HepG2 (cell line): Measurements from ENCODE around the gene RASAL1. TPM values are rescaled to one million over a fixed set of nuclear protein-coding genes. Genes with fewer than 3 reads are reported as not detected.

Experiments used
- ARNT2 ChIP-seq: sonication (generic); formaldehyde crosslinking; IDR thresholded peaks from 2 replicates; pipeline ENCODE4 v1.8.0; 2022; ENCODE audit warnings: mild to moderate bottlenecking, low read depth, missing genetic modification reagents, moderate library complexity
- CCDC6 ChIP-seq: sonication (generic); formaldehyde crosslinking; IDR thresholded peaks from 2 replicates; pipeline ENCODE4 v1.8.1; 2022; ENCODE audit warnings: mild to moderate bottlenecking, missing genetic modification reagents, moderate library complexity
- EED ChIP-seq: sonication (generic); formaldehyde crosslinking; IDR thresholded peaks from 2 replicates; pipeline ENCODE4 v1.5.0; 2020; ENCODE audit warnings: mild to moderate bottlenecking, missing genetic modification reagents
- HOXA5 ChIP-seq: sonication (generic); formaldehyde crosslinking; IDR thresholded peaks from 2 replicates; pipeline ENCODE4 v1.4.0; 2020; ENCODE audit warnings: missing genetic modification reagents
- NR2F6 ChIP-seq, 2 experiments: IDR thresholded peaks; 2 replicates each; pipeline ENCODE4 v1.6.1; 2016; ENCODE audit warnings: antibody characterized with exemption in 1 of 2, mild to moderate bottlenecking in 1 of 2
- PAX8 ChIP-seq: sonication (generic); formaldehyde crosslinking; IDR thresholded peaks from 2 replicates; pipeline ENCODE4 v1.8.0; 2022; ENCODE audit warnings: mild to moderate bottlenecking, missing genetic modification reagents, borderline replicate concordance
- RXRB ChIP-seq: IDR thresholded peaks from 2 replicates; pipeline ENCODE4 v1.6.1; 2016; ENCODE audit warnings: borderline replicate concordance, missing genetic modification reagents, missing compliant biosample characterization
- SALL1 ChIP-seq: sonication (generic); formaldehyde crosslinking; IDR thresholded peaks from 2 replicates; pipeline ENCODE4 v1.8.0; 2022; ENCODE audit warnings: mild to moderate bottlenecking, missing genetic modification reagents
- ZNF335 ChIP-seq: sonication (generic); formaldehyde crosslinking; IDR thresholded peaks from 2 replicates; pipeline ENCODE4 v1.4.0; 2020; ENCODE audit warnings: missing genetic modification reagents
- ZNF713 ChIP-seq: sonication (generic); formaldehyde crosslinking; IDR thresholded peaks from 2 replicates; pipeline ENCODE4 v1.4.0; 2020; ENCODE audit warnings: mild to moderate bottlenecking, missing genetic modification reagents
- ZNF776 ChIP-seq: sonication (generic); formaldehyde crosslinking; IDR thresholded peaks from 2 replicates; pipeline ENCODE4 v1.4.0; 2020; ENCODE audit warnings: mild to moderate bottlenecking, missing genetic modification reagents
- ZSCAN25 ChIP-seq: sonication (generic); formaldehyde crosslinking; IDR thresholded peaks from 2 replicates; pipeline ENCODE4 v1.8.0; 2022; ENCODE audit warnings: mild to moderate bottlenecking, missing genetic modification reagents
- polyA plus RNA-seq, 8 experiments: library from polyadenylated mRNA; depleted of rRNA in 3 of 8; stranded (reverse) in 7 of 8; unstranded in 1 of 8; fragments of >200 nt; fragmentation: Illumina TruSeq in 4 of 8; extraction: Trizol in 4 of 8; gene quantifications; 2 replicates each; pipeline versions ENCODE4 v1.2.1 to v1.2.3, GENCODE V29; 2011 to 2016; ENCODE audit warnings: low read depth in 4 of 8, missing spikeins in 1 of 8, mixed read lengths in 1 of 8; ENCODE audit not compliant: insufficient read depth in 1 of 8
- total RNA-seq, 5 experiments: library from RNA; depleted of rRNA; stranded (reverse); fragments of >200 nt; fragmentation: Illumina TruSeq; extraction: Trizol; gene quantifications; 2 replicates each; pipeline ENCODE4 v1.2.3, GENCODE V29; 2016; ENCODE audit warnings: low read depth in 1 of 5
- TF ChIP-seq, protein P1 (sequence below): IDR thresholded peaks from 2 replicates; pipeline ENCODE4 v1.6.1; 2016; ENCODE audit warnings: missing compliant biosample characterization, missing genetic modification reagents, borderline replicate concordance
- TF ChIP-seq, protein P2 (sequence below): sonication (generic); formaldehyde crosslinking; IDR thresholded peaks from 2 replicates; pipeline ENCODE4 v1.4.0; 2020; ENCODE audit warnings: missing genetic modification reagents
- TF ChIP-seq, protein P3 (sequence below): sonication (generic); formaldehyde crosslinking; IDR thresholded peaks from 2 replicates; pipeline ENCODE4 v1.5.0; 2020; ENCODE audit warnings: missing genetic modification reagents
- TF ChIP-seq, protein P4 (sequence below): conservative IDR thresholded peaks from 2 replicates; pipeline ENCODE4 v1.6.1; 2018; ENCODE audit warnings: missing genetic modification reagents
- TF ChIP-seq, protein P5 (sequence below): sonication (generic); formaldehyde crosslinking; IDR thresholded peaks from 2 replicates; pipeline ENCODE4 v1.5.0; 2020; ENCODE audit warnings: missing genetic modification reagents, mild to moderate bottlenecking, borderline replicate concordance

Gene RASAL1
- total and polyA plus RNA-seq, 2 of the 13 experiments (the other 11 are each of a cell fraction or from before 2014, with no cell fraction given), result not detected

DNA sequence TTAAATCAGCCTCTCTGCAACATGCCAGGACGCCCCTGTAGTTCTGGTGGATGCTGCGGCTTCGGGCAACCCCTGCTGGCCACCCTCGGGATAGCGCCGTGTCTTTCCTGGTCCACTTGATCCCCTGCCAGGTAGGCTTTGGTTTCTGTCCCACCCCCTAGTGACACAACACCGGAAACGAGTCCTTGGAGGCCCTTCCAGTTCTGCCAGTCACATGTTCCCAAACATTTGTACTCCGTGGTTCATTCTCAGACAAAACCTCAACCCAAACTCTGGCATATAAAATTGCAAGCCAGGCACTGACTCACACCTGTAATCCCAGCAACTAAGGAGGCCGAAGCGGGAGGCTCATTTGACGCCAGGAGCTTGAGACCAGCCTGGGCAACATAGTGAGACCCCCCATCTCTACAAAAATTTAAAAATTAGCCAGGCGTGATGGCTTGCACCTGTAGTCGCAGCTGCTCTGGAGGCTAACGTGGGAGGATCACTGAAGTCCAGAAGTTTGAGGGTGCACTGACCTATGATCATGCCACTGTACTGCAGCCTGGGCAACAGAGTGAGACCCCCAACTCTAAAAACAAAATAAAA lies 37.0 kb downstream of the RASAL1 start (continued):
- TF ChIP-seq CCDC6 (CRISPR knock-in tag) (no peak), ZNF776 (CRISPR knock-in tag) (no peak), SALL1 (CRISPR knock-in tag) (peak; percentile 39; the same call in 1 of the 2 replicates), ZNF713 (CRISPR knock-in tag) (no peak), NR2F6 (IDR thresholded peaks at IDR 0.05) (no peak), NR2F6 (CRISPR knock-in tag; IDR thresholded peaks at IDR 0.05) (peak; percentile 10; the same call in 1 of the 2 replicates), EED (CRISPR knock-in tag) (0 out of 2 replicates have a peak, but pooled peaks have one; percentile 36), ZSCAN25 (no peak), HOXA5 (CRISPR knock-in tag) (no peak), RXRB (CRISPR knock-in tag) (0 out of 2 replicates have a peak, but pooled peaks have one; percentile 11), ZNF335 (no peak), PAX8 (no peak), ARNT2 (CRISPR knock-in tag) (no peak)
- TF ChIP-seq, protein P1, sequence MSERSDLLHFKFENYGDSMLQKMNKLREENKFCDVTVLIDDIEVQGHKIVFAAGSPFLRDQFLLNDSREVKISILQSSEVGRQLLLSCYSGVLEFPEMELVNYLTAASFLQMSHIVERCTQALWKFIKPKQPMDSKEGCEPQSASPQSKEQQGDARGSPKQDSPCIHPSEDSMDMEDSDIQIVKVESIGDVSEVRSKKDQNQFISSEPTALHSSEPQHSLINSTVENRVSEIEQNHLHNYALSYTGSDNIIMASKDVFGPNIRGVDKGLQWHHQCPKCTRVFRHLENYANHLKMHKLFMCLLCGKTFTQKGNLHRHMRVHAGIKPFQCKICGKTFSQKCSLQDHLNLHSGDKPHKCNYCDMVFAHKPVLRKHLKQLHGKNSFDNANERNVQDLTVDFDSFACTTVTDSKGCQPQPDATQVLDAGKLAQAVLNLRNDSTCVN, result no peak
- TF ChIP-seq, protein P2, sequence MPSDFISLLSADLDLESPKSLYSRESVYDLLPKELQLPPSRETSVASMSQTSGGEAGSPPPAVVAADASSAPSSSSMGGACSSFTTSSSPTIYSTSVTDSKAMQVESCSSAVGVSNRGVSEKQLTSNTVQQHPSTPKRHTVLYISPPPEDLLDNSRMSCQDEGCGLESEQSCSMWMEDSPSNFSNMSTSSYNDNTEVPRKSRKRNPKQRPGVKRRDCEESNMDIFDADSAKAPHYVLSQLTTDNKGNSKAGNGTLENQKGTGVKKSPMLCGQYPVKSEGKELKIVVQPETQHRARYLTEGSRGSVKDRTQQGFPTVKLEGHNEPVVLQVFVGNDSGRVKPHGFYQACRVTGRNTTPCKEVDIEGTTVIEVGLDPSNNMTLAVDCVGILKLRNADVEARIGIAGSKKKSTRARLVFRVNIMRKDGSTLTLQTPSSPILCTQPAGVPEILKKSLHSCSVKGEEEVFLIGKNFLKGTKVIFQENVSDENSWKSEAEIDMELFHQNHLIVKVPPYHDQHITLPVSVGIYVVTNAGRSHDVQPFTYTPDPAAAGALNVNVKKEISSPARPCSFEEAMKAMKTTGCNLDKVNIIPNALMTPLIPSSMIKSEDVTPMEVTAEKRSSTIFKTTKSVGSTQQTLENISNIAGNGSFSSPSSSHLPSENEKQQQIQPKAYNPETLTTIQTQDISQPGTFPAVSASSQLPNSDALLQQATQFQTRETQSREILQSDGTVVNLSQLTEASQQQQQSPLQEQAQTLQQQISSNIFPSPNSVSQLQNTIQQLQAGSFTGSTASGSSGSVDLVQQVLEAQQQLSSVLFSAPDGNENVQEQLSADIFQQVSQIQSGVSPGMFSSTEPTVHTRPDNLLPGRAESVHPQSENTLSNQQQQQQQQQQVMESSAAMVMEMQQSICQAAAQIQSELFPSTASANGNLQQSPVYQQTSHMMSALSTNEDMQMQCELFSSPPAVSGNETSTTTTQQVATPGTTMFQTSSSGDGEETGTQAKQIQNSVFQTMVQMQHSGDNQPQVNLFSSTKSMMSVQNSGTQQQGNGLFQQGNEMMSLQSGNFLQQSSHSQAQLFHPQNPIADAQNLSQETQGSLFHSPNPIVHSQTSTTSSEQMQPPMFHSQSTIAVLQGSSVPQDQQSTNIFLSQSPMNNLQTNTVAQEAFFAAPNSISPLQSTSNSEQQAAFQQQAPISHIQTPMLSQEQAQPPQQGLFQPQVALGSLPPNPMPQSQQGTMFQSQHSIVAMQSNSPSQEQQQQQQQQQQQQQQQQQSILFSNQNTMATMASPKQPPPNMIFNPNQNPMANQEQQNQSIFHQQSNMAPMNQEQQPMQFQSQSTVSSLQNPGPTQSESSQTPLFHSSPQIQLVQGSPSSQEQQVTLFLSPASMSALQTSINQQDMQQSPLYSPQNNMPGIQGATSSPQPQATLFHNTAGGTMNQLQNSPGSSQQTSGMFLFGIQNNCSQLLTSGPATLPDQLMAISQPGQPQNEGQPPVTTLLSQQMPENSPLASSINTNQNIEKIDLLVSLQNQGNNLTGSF (CRISPR knock-in tag), result no peak
- TF ChIP-seq, protein P3, sequence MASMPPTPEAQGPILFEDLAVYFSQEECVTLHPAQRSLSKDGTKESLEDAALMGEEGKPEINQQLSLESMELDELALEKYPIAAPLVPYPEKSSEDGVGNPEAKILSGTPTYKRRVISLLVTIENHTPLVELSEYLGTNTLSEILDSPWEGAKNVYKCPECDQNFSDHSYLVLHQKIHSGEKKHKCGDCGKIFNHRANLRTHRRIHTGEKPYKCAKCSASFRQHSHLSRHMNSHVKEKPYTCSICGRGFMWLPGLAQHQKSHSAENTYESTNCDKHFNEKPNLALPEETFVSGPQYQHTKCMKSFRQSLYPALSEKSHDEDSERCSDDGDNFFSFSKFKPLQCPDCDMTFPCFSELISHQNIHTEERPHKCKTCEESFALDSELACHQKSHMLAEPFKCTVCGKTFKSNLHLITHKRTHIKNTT (CRISPR knock-in tag), result no peak
- TF ChIP-seq, protein P4, sequence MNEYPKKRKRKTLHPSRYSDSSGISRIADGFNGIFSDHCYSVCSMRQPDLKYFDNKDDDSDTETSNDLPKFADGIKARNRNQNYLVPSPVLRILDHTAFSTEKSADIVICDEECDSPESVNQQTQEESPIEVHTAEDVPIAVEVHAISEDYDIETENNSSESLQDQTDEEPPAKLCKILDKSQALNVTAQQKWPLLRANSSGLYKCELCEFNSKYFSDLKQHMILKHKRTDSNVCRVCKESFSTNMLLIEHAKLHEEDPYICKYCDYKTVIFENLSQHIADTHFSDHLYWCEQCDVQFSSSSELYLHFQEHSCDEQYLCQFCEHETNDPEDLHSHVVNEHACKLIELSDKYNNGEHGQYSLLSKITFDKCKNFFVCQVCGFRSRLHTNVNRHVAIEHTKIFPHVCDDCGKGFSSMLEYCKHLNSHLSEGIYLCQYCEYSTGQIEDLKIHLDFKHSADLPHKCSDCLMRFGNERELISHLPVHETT (CRISPR knock-in tag), result no peak
- TF ChIP-seq, protein P5, sequence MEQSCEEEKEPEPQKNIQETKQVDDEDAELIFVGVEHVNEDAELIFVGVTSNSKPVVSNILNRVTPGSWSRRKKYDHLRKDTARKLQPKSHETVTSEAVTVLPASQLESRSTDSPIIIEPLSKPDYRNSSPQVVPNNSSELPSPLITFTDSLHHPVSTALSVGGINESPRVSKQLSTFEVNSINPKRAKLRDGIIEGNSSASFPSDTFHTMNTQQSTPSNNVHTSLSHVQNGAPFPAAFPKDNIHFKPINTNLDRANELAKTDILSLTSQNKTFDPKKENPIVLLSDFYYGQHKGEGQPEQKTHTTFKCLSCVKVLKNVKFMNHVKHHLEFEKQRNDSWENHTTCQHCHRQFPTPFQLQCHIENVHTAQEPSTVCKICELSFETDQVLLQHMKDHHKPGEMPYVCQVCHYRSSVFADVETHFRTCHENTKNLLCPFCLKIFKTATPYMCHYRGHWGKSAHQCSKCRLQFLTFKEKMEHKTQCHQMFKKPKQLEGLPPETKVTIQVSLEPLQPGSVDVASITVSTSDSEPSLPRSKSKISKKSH (CRISPR knock-in tag), result no peak
